K562 (cell line): ENCODE results near the gene GNL3. TPM values are rescaled to one million over a fixed set of nuclear protein-coding genes. Genes with fewer than 3 reads are reported as not detected.

Experiments used
- BRD4 ChIP-seq: fragments of 200-600 bp; sonication (generic); IDR thresholded peaks from 2 replicates; pipeline ENCODE4 v1.6.1; 2017; ENCODE audit warnings: inconsistent platforms
- CBFB ChIP-seq: sonication (generic); formaldehyde crosslinking; IDR thresholded peaks from 2 replicates; pipeline ENCODE4 v1.4.0; 2020; ENCODE audit warnings: mild to moderate bottlenecking, missing genetic modification reagents
- CREB3 ChIP-seq: fragments of 450-650 bp; conservative IDR thresholded peaks from 2 replicates; pipeline ENCODE4 v1.6.1; 2016; ENCODE audit warnings: missing genetic modification characterization, low read depth, mild to moderate bottlenecking, missing compliant biosample characterization, moderate library complexity
- CTBP1 ChIP-seq: fragments of 450-650 bp; IDR thresholded peaks from 2 replicates; pipeline ENCODE4 v1.6.1; 2016; ENCODE audit warnings: borderline replicate concordance
- FOSL1 ChIP-seq: fragments of 200-800 bp; sonication (Bioruptor generic); conservative IDR thresholded peaks from 2 replicates; pipeline ENCODE4 v1.6.1; 2016; ENCODE audit warnings: missing genetic modification characterization, missing compliant biosample characterization
- GTF2F1 ChIP-seq: IDR thresholded peaks from 2 replicates; pipeline ENCODE4 v1.6.1; 2011; ENCODE audit warnings: low read depth, low read length, improper control_type of control experiment
- HES1 ChIP-seq: fragments of 450-650 bp; IDR thresholded peaks from 2 replicates; pipeline ENCODE4 v1.6.1; 2016; ENCODE audit warnings: low read depth, mild to moderate bottlenecking, moderate library complexity
- MAFG ChIP-seq: fragments of 450-650 bp; conservative IDR thresholded peaks from 2 replicates; pipeline ENCODE4 v1.6.1; 2016; ENCODE audit warnings: missing genetic modification characterization, missing compliant biosample characterization
- MEIS2 ChIP-seq: fragments of 450-650 bp; IDR thresholded peaks from 2 replicates; pipeline ENCODE4 v1.6.1; 2014; ENCODE audit warnings: mild to moderate bottlenecking; ENCODE audit not compliant: partially characterized antibody
- POLR2B ChIP-seq: fragments of 450-650 bp; IDR thresholded peaks from 2 replicates; pipeline ENCODE4 v1.6.1; 2018; ENCODE audit warnings: low read depth; ENCODE audit not compliant: partially characterized antibody
- PTBP1 ChIP-seq: fragments of 200-400 bp; formaldehyde crosslinking; IDR thresholded peaks from 2 replicates; pipeline ENCODE4 v1.6.1; 2017; ENCODE audit warnings: low read depth, low read length
- SIN3A ChIP-seq, 2 experiments: fragments of 150-350 bp in 1 of 2; IDR thresholded peaks; 2 replicates each; pipeline ENCODE4 v1.6.1; 2011 to 2016; ENCODE audit warnings: borderline replicate concordance in 2 of 2, low read depth in 2 of 2, low read length in 2 of 2, mild to moderate bottlenecking in 2 of 2, moderate library complexity in 2 of 2; ENCODE audit not compliant: control insufficient read depth in 1 of 2
- YY1 ChIP-seq, 3 experiments: IDR thresholded peaks; 2 replicates each; pipeline ENCODE4 v1.6.1; 2011; ENCODE audit warnings: low read length in 2 of 3, mild to moderate bottlenecking in 2 of 3, moderate library complexity in 2 of 3, borderline replicate concordance in 1 of 3, control low read depth in 1 of 3, low read depth in 1 of 3; ENCODE audit not compliant: insufficient read depth in 3 of 3, insufficient replicate concordance in 2 of 3, control insufficient read depth in 1 of 3, insufficient read length in 1 of 3; ENCODE audit errors: extremely low read depth in 1 of 3
- ZBTB1 ChIP-seq: sonication (generic); formaldehyde crosslinking; IDR thresholded peaks from 2 replicates; pipeline ENCODE4 v1.8.1; 2023; ENCODE audit warnings: missing genetic modification reagents, low read depth, mild to moderate bottlenecking, borderline replicate concordance
- ZBTB11 ChIP-seq, 3 experiments: fragments of 200-800 bp in 1 of 3; fragments of 250-450 bp in 1 of 3; fragments of 450-650 bp in 1 of 3; sonication (Bioruptor Pico) in 1 of 3; sonication (Bioruptor generic) in 1 of 3; formaldehyde crosslinking in 1 of 3; IDR thresholded peaks; 2 replicates each; pipeline versions ENCODE4 v1.6.1 to v1.8.0; 2016 to 2022; ENCODE audit warnings: mild to moderate bottlenecking in 2 of 3, missing genetic modification characterization in 2 of 3, missing compliant biosample characterization in 1 of 3, moderate library complexity in 1 of 3
- ZKSCAN1 ChIP-seq: fragments of 150-350 bp; IDR thresholded peaks from 2 replicates; pipeline ENCODE4 v1.6.1; 2016; ENCODE audit warnings: low read depth, low read length
- ZNF197 ChIP-seq: fragments of 200-800 bp; sonication (Bioruptor generic); IDR thresholded peaks from 2 replicates; pipeline ENCODE4 v1.6.1; 2016; ENCODE audit warnings: low read depth, missing genetic modification characterization, missing compliant biosample characterization
- ZNF639 ChIP-seq, 2 experiments: fragments of 200-800 bp in 1 of 2; sonication (Bioruptor generic) in 1 of 2; sonication (generic) in 1 of 2; formaldehyde crosslinking in 1 of 2; IDR thresholded peaks in 1 of 2; conservative IDR thresholded peaks in 1 of 2; 2 replicates each; pipeline versions ENCODE4 v1.5.0 to v1.6.1; 2016 to 2020; ENCODE audit warnings: missing compliant biosample characterization in 1 of 2, missing genetic modification characterization in 1 of 2, missing genetic modification reagents in 1 of 2
- polyA plus RNA-seq, 8 experiments: library from polyadenylated mRNA; depleted of rRNA in 4 of 8; stranded (reverse) in 5 of 8; unstranded in 3 of 8; fragments of >200 nt; fragmentation: Nextera tagmentation in 2 of 8; fragmentation: Illumina TruSeq in 1 of 8; extraction: Ambion mirVana in 2 of 8; extraction: Trizol in 1 of 8; gene quantifications; 2 replicates each; pipeline versions ENCODE4 v1.2.1 to v1.2.3, GENCODE V29; 2011 to 2014; ENCODE audit warnings: inconsistent platforms in 1 of 8, missing spikeins in 1 of 8
- total RNA-seq, 7 experiments: library from RNA; depleted of rRNA in 6 of 7; stranded (reverse); fragments of >200 nt in 6 of 7; fragmentation: Illumina TruSeq in 2 of 7; extraction: Trizol in 2 of 7; gene quantifications; 2 replicates each; pipeline versions ENCODE4 v1.2.1 to v1.2.3, GENCODE V29; 2011 to 2021; ENCODE audit warnings: low replicate concordance in 1 of 7

The GNL3 gene
- total and polyA plus RNA-seq, 9 of the 15 experiments (the other 6 are each of a cell fraction or from before 2014, with no cell fraction given) = 132 to 313 (median 220) TPM

GRCh38 chr3:52694528-52695189 is 8.8 kb downstream of the GNL3 start (continued):
- TF ChIP-seq BRD4 (no peak), HES1 (no peak), ZNF197 (CRISPR knock-in tag) (no peak), ZNF639 (CRISPR knock-in tag; conservative IDR thresholded peaks at IDR 0.05 in 1 of 2, IDR thresholded peaks at IDR 0.05 in 1 of 2) (no peak; a peak in 1 of 4 replicates), CREB3 (tag) (no peak), ZBTB11 (CRISPR knock-in tag; IDR thresholded peaks at IDR 0.05) (no peak), CTBP1 (peak; percentile 58; the same call in 1 of the 2 replicates), GTF2F1 (no peak), ZBTB1 (no peak), POLR2B (peak; percentile 33), MEIS2 (peak; percentile 97), FOSL1 (peak; percentile 61), MAFG (tag) (0 out of 2 replicates have a peak, but pooled peaks have one; percentile 7), CBFB (CRISPR knock-in tag) (no peak), SIN3A (IDR thresholded peaks at IDR 0.05; ENCODE audit: borderline replicate concordance in 2 of 2, control insufficient read depth in 1 of 2, low read depth in 2 of 2, low read length in 2 of 2) (no peak), ZKSCAN1 (peak; percentile 62; the same call in 1 of the 2 replicates), PTBP1 (no peak), YY1 (IDR thresholded peaks at IDR 0.05; ENCODE audit: borderline replicate concordance in 1 of 3, control insufficient read depth in 1 of 3, extremely low read depth in 1 of 3, insufficient read depth in 3 of 3, insufficient read length in 1 of 3, insufficient replicate concordance in 2 of 3, low read depth in 1 of 3, low read length in 2 of 3) (no peak)
